Measurements from ENCODE around the gene PODXL2.

DNA sequence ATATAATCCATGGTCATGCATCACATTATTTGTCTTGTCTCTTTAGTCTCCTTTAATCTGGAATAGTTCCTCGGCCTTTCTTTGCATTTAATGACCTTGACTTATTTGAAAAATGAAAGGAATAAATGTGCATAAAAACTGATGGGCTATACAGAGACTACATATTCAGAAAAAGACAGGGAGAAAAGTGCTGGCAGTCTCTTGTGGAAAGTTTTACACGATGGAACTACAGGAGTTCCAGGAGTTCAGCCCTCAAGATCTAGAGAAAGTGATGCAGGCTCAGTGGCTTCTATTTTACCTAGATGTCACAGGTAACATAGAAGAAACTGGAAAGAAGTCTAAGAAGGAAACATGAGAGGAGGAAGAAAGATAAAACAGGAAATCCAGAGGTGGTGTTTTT lies 36.2 kb downstream of the PODXL2 start:
- TF ChIP-seq, protein P1, sequence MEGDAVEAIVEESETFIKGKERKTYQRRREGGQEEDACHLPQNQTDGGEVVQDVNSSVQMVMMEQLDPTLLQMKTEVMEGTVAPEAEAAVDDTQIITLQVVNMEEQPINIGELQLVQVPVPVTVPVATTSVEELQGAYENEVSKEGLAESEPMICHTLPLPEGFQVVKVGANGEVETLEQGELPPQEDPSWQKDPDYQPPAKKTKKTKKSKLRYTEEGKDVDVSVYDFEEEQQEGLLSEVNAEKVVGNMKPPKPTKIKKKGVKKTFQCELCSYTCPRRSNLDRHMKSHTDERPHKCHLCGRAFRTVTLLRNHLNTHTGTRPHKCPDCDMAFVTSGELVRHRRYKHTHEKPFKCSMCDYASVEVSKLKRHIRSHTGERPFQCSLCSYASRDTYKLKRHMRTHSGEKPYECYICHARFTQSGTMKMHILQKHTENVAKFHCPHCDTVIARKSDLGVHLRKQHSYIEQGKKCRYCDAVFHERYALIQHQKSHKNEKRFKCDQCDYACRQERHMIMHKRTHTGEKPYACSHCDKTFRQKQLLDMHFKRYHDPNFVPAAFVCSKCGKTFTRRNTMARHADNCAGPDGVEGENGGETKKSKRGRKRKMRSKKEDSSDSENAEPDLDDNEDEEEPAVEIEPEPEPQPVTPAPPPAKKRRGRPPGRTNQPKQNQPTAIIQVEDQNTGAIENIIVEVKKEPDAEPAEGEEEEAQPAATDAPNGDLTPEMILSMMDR (optimal IDR thresholded peaks at IDR 0.05 in 1 of 3, IDR thresholded peaks at IDR 0.05 in 1 of 3, conservative IDR thresholded peaks at IDR 0.05 in 1 of 3; ENCODE audit: extremely low read depth in 1 of 3, insufficient read depth in 2 of 3, low read length in 3 of 3) = no peak
- TF ChIP-seq EZH2 (IDR thresholded peaks at IDR 0.05; ENCODE audit: low read length) = no peak

All from keratinocyte (primary cell).